Hematopoietic multipotent progenitor cell treated with erythropoietin and hydrocortisone succinate and interleukin-3 and kit ligand, for 17 days (in vitro differentiated cells): ENCODE results near the gene TMEM239.
"Not testable (repeated sequence)": the region's sequence is repeated elsewhere in the genome, so short reads cannot be mapped to it uniquely, and the experiment has no call there.

Source experiments
- DNase-seq: peaks from one replicate; pipeline ENCODE4 v3.0.0-alpha.2; 2015; ENCODE audit warnings: low spot score

The TMEM239 gene

DNA sequence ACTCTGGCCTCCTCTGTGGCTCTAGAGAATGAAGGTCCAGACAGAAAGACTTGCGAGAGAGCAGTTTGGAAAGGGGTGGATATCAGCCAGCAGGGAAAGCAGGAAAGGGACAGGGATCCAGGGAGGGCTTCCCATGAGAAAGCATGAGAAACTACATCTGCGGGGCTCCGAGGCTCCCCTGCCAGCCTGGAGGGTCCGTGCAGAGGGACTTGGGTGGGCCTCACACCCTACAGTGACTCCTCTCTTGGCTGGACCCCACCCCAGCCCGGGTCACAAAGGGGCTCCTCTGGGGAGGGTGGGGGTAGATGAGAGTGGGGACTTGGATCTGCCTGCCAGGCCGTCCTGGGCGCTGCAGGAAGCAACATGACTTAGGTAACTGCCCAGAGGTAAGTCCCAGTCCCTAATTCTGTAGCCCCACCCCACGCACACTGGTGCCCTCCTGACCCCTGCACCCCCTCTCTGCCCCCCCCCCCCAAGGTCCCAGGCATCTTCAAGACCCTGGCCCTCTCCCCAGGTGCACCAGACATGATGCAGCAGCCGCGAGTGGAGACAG, at the start of gene TMEM239:
TMEM239 (plus strand) TSS at position 335 of the 553 bp plus-strand sequence; CDS start at position 526, 191 bp downstream.
- DNase-seq: no peak

DNA sequence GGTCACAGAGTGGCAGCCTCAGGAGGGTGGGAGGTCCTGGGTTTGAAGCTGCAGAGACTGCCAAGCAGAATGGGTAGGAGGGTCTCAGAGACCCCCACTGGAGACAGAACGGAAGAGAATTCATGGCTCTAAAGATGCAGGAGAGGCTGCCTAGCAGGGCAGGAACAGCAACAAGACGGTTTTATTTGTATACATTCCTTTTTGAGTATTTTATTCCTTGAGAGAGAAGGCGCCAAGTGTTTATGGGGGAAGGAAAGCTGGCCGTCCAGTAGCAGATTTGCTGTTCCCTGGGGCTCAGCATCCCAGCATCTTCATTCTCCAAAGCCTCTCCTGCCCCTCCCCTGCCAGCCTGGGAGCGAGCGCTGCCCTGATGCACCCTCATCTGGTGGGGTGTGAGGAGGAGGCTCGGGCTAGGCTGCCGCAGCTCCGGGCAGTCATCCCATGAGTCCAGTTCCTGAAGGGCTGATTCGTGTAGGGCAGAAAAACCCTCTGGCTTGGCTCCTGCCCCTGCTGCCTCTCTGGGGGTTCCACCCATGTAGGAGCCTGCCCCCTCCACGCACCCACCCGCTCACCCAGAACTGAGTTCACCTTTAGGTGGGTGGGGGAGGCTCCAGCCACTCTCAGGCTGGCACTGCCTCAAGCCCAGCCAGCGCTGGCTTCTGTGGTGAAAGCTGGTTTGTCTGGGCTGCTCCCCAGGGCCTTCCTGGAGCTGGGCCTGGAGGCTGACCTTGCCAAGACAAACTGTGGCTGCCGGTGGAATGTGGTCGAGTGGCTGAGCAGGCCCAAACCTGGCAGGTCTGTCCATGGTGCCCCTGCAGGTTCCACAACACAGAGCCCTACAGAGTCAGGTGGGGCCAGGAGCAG, 48.2 kb upstream of the TMEM239 start:
- DNase-seq: no peak

DNA sequence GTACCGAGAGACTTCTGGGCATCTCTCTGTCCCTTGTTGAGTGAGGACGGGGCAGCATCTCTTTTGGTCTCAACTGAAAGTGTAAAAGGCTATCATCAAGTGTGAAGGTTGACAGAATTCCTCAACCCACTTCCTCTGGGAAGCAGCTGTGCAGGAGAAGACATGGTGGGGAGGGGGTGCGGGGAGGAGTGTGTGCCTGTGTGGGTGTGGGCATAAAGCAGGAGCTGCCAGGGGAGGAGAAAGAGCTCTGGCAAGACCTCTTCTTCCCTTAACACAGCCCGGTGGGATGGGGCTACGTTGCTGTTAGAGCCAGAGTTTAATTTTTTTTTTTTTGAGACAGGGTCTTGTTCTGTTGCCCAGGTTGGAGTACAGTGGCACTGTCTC, 47.5 kb upstream of the TMEM239 start:
- DNase-seq: no peak

DNA sequence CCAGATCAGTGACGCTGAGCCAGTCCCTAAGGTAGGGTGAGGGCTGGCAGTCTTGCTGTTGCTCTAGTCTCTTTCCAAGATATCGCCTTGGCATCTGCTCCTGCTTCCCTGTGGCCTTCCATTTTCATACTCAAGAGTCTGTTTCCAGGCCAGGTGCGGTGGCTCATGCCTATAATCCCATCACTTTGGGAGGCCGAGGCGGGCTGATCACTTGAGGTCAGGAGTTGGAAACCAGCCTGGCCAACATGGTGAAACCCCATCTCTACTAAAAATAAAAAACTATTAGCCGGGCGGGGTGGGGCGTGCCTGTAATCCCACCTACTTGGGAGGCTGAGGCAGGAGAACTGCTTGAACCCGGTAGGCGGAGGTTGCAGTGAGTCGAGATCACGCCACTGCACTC, 46.1 kb upstream of the TMEM239 start:
- not testable (repeated sequence) for DNase-seq

DNA sequence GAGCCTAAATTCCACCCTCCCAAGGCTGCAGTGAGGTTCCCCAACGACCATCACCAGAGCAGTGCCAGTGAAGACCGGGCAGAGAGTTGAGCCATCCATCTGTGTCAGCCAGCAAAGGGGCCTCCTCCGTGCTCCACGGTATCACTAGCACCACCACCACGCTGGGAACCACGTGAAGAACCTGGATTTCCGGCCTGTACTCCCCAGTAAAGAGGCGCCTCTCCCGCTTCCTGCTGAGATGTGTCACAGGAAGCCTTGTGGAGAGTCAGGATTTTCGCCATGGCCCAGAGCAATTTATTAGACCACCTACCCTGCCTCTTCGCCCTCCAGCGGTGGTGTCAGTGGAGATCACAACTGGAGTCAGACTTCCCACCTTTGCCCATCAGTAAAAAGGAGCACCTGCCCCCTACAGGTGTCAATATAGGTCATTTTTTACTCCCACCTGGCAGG, 44.5 kb upstream of the TMEM239 start:
- DNase-seq: no peak

DNA sequence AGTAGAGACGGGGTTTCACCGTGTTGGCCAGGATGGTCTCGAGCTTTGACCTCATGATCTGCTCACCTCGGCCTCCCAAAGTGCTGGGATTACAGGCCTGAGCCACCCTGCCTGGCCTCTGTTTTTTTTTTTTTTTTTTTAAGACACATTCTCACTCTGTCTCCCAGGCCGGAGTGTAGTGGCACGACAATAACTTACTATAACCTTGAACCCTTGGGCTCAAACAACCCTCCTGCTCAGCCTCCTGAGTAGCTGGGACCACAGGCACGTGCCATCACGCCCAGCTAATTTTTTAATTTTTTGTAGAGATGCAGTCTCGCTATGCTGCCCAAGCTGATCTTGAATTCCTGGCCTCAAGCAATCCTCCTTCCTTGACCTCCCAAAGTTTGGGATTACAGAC, 42.4 kb upstream of the TMEM239 start:
- DNase-seq: no peak

DNA sequence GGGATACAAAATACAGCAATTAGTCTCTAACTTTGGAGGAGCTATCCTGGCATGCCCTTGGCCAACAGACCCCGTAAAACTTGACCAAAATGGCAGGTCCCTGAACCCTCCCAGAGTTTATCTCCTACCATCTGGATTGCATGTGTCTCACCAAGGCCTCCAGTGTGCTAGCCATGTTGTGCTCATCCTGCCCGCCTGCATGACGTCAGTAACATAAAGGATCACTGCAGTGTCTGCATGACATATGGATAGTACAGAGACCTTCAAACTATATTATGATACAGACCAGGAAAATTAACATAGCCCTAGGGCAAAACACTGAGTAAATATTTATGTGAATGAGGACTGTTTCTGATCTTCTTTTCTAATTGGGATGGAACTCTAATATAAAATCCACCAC, 41.0 kb upstream of the TMEM239 start:
- no peak for DNase-seq

DNA sequence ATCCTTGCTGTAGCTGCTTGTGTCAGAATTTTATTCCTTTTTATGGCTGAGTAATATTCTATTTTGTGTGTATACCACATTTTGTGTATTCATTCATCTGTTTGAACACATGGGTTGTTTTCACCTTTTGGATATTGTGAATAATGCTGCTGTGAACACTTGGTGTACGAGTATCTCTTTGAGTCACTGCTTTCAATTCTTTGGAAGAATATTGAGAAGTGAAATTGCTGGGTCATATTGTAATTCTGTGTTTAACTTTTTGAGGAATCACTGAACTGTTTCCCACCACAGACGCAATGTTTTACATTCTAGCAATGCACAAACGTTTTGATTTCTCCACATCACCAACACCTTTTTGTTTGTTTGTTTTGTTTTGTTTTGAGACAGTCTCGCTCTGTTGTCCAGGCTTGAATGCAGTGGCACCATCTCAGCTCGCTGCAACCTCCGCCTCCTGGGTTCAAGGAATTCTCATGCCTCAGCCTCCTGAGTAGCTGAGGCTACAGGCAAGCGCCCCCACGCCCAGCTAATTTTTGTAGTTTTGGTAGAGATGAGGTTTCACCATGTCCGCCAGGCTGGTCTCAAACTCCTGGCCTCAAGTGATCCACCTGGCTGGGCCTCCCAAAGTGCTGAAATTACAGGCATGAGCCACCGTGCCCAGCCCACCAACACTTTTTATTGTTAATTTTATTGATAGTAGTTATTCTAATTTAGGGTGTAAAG, 37.4 kb upstream of the TMEM239 start:
- no peak for DNase-seq

DNA sequence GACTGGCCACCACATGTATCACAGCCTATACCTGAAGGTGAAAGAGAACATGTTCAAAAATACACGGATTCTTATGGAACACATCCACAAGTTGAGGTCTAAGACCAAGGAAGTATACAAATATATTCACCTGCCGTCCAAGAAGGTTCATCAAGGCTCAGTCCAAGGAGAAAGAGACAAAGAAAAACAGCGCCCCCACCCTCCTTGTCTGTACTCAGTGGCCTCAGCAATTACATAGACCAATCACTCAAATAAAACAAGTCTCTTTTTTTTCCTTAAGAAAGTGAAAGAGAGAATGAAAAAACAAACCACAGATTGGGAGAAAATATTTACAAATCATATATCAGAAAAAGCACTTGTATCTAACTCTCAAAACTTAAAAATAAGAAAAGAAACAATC, 35.2 kb upstream of the TMEM239 start:
- DNase-seq: no peak

DNA sequence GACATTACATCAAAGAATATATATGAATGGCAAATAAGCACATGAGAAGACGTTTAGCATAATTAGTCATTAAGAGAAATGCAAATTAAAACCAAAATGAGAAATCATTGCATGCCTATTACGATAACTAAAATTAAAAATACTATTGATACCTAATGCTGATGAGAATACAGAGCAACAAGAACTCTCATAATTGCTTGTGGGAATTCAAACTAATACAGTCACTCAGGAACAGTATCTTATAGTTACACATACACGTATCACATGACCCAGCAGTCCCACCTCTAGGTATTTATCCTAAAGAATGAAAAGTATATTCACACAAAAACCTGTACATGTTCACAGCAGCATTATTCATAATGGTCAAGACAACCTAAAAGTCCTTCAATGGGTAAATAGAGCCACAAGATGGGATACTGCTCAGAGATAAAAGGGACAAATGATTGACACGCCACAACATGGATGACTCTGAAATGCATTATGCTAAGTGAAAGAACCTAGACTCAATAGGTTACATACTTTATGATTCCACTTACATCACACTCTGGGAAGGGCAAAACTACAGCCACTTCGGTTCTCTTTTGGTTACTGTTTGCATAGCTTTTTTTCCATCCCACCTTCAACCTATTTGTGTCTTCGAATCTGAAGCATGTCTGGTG, 32.1 kb upstream of the TMEM239 start:
- DNase-seq: no peak

DNA sequence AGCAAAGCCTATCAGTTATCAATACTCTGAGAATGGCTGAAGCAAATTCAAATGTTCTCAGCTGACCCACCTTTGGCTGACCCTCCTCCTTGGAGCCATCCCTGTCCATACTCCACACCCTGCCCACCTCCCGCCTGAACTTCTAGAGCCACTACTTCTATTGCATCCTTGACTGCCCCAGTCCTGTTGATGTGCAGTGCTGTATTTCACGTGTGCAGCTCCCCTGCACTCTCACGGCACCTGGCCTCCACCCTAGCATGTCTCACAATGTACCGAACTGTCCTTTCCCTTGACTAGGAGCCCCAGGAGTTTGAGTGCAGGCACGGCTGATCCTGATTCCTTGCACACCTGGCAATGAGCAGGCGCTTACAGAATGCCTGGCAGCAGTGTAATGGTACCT, 22.7 kb upstream of the TMEM239 start:
- DNase-seq: no peak

DNA sequence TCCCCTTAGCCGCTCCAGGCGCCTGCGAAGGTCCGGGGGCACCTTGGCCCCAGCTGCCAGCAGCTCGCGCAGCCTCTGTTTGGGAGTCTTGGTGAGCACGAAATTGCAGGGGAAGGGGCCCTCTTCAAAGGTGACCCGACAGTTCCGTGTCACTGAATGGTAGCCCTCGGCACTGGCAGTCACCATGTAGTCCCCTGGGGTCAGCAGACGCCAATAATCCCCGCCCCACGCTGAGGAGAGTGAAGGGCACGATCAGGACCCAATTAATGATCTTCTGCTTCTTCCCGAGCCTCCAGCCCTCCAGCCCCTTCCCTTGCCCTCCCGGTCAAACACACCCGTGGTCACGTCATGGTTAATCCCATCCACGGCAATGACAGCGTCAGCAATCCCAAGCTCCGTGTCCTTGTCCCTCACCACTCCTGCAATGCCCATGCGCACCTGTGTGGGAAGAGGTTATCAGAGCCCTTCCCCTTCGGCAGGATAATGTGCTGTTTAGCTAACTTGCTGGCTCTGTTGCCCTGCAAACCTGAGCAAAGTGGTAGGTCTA, 21.9 kb upstream of the TMEM239 start:
- DNase-seq: no peak

DNA sequence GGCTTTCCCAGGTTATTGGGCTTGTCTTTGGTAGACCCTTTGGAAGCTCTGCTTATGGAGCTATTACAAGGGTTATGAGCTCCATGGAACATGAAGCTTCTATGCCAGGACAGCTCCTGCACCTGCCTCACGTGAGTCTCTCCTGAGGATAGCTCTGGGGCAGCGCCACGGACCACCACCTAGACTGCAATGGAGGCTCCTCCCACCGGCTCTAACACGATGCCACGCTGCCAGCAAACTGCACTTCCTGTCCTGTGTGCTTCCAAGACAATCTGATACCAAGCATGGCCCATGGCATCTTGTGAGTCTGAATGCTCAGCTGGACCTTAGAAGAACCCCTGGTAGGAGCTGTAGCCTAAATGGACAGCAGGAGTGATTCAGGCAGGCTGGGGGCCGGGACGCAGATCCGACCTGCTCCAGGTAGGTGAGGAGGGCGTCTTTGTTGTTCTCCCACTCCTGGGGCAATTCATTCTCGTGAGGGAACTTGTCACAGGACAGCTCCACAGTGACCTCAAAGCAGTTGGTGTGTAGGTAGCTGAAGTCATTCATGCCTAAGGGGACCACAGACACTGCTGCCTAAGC, 21.2 kb upstream of the TMEM239 start:
- DNase-seq: no peak

DNA sequence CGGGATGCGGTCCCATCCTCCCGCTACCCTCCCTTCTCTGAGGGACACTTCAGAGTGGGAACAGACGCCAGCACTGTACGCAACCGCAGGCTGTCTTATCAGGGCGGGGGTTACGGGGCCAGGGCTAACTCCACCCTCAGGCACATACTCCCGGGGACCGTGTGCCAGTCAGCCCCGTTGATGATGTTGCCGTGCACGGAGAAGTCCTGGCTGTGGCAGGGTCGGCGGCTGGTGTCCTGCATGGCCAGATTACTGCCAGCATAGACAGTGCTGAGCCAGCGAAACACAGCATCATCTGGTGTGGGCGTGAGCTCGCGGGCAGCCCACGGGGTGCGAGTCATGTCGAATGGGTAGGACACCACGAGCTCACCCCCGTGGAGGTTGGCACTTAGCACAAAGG, 20.7 kb upstream of the TMEM239 start:
- no peak for DNase-seq

DNA sequence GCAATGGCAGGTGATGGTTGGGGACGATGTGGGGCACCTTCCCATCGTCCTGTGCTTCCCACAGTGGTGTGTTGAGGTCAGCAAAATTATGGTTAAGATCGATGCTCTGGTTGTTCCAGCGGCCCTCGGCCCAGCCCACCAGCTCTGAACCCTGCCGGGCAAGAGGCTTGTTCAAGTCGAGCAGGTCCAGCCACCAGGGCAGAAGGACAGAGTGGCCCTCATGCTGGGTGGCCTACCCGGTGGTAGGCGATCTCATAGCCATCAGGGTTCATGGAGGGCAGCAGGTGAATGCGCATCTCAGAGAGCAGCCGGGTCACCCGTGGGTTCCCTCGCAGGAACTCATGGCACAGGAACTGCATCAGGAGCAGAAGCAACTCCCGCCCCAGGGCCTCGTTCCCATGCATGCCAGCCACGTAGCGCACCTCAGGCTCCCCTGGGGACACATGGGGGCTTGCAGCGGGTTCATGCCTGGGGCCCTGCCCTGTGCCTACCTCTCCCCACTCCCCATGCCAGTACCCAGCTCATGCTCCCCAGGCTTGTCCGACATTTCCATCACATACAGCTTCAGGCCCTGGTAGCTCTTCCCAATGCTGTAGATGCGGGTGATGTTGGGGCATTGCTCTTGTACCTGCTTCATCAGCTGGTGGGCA, 20.0 kb upstream of the TMEM239 start:
- DNase-seq: no peak

DNA sequence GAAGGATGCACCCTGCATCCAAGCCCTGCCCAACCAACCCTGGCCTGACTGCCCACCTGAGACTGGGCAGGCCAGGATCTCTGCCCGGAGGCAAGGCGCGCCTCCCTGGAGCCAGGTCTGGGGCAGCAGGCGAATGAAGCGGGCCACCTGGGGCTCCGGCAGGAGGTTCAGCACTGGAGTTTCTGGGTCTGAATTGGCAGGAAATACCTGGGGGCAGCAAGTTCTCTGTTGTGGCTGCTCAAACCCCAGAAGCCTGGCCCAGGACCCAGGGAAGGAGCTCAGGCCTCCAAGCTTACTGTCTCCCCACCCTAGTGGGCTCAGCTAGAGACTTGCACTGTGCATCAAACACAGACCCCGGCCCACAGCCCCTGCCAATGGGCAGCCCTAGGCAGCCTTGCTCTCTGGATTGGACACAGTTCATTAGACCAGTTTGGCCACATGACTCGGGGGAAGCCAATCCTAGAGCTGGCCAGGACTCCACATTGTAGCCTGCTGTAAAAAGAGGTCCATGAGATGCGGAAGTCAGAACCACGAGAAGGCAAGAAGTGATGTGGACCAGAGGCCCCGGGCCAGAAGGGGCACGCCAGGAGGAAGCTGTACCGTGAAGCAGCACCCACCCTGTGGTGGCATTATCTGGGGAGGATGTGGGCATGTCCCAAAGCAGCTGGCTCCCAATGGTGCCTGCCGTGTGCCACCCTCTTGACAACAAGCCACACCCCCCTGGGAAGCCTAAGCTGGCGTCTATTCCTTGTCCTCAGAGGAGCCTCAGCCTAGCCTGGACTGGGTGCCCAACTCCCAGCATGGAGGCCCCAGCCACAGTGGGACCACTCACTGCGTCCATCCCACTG, 18.8 kb upstream of the TMEM239 start:
- DNase-seq: no peak

DNA sequence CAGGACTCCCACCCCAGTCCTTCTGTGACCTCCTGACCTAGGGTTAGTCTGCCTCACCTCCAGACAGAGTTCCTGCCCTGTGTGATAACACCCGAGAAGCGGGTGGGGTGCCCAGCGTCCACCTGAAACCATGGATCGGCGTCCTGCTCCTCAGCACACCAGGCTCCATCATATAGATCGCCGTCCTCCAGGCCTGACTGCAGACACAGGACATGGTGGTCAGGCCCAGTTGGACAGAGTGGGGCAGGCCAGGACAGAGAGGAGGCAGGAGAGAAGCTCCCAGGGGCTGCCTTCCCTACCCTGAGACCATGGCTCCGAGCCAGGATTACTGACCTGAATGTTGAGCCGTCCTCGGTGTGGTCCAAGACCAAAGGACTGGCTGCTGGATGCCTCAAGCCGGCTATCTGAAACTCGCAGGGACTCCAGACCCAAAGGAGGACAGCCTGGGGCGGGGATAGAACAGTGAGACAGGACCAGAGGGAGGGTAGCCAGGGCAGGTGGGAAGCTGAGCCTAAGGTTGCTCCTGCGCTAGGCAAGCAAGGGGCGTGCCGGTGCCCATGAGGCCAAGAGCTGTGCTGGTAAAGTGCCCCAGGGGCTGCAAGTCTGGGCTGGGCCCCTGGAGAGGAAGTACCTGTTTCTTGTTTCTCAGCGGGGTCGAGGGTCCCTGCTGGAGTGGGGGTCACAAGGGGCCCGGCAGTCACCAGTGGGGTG, 17.9 kb upstream of the TMEM239 start:
- no peak for DNase-seq

DNA sequence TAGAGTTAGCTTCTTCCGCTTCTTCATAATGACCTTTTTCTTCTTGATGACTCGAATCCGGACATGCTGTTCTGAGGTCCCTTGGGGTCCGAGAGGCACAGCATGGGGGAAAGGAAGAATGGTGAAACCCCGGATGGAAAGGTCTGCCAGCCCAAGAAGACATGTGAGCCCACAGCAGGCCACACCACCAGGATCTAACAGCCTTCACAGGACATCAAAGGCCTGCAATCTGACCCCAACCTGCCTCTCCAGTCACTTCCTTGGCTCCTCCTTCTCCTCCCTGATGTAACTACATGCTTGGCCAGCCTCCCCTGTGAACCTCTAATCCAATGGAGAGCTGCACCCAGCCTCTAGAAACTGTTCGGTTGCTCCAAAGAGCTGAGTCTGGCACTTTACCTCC, 17.4 kb upstream of the TMEM239 start:
- no peak for DNase-seq

DNA sequence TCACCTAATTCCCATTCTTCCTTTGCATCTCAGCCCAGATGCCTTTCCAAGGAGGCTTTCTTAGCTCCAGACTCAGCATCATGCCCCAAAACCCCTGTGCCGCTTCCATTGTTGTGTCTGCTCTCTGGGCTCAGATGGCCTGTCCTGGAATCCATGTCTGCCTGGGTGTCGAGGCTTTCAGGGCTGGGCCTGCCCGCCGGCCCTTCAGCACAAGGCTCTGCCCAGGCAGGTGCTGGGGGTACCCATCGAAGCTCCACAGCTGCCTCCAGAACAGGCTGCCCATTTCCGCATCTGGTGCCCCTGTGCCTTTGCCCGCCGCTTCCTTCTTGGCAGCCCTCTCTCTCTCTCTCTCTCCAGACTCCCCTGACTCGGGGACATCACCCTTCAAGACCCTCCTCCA, 16.9 kb upstream of the TMEM239 start:
- DNase-seq: no peak
